SK-N-SH (cell line): ENCODE results near the gene AKT1S1. TPM values are rescaled to one million over a fixed set of nuclear protein-coding genes. Genes with fewer than 3 reads are reported as not detected.

ENCODE experiments used
- CTCF ChIA-PET: fragments of 300-600, 350-600 bp; formaldehyde crosslinking; extraction: SDS; loops from one replicate; lab custom pipeline; 2021; lab: Yijun Ruan, JAX
- POLR2A ChIA-PET: fragments of 350-600 bp; sonication (Branson Sonifier 250); formaldehyde crosslinking; extraction: SDS; loops from one replicate; lab custom pipeline; 2020; ENCODE audit warnings: antibody characterized with exemption, inconsistent platforms; lab: Yijun Ruan, JAX
- DNase-seq: peaks from one replicate; pipeline ENCODE4 v3.0.0; 2012
- H2AFZ ChIP-seq: fragments of 200-600 bp; sonication (generic); 2 replicates; pipeline ENCODE4 v1.8.1; 2016; ENCODE audit warnings: antibody characterized with exemption, mild to moderate bottlenecking, low read depth
- H3F3A ChIP-seq: fragments of 200-600 bp; sonication (generic); replicated peaks from 2 replicates; pipeline ENCODE3; 2016; ENCODE audit warnings: antibody characterized with exemption, mild to moderate bottlenecking; ENCODE audit not compliant: insufficient read depth
- H3K27ac ChIP-seq, 2 experiments: fragments of 200-500 bp in 1 of 2; fragments of 200-600 bp in 1 of 2; sonication (Bioruptor generic) in 1 of 2; sonication (generic), shearing (Covaris generic) in 1 of 2; 2 replicates each; pipeline versions ENCODE4 v1.5.1 to v1.6.1; 2014 to 2016; ENCODE audit warnings: low read depth in 2 of 2, inconsistent platforms in 1 of 2, low read length in 1 of 2, mild to moderate bottlenecking in 1 of 2, mixed read lengths in 1 of 2
- H3K27me3 ChIP-seq: fragments of 200-600 bp; sonication (generic), shearing (Covaris generic); 2 replicates; pipeline ENCODE4 v1.6.1; 2016; ENCODE audit warnings: mixed run types; ENCODE audit not compliant: insufficient read depth
- H3K36me3 ChIP-seq, 2 experiments: fragments of 200-500 bp in 1 of 2; fragments of 200-600 bp in 1 of 2; sonication (Bioruptor generic) in 1 of 2; sonication (generic) in 1 of 2; replicated peaks in 1 of 2; 2 replicates each; pipeline versions ENCODE3 to v1.5.1; 2014 to 2016; ENCODE audit warnings: low read length in 1 of 2, mild to moderate bottlenecking in 1 of 2; ENCODE audit not compliant: insufficient read depth in 2 of 2, control insufficient read depth in 1 of 2
- H3K4me1 ChIP-seq, 2 experiments: fragments of 200-500 bp in 1 of 2; fragments of 200-600 bp in 1 of 2; sonication (Bioruptor generic) in 1 of 2; sonication (generic), shearing (Covaris generic) in 1 of 2; 2 replicates each; pipeline versions ENCODE4 v1.5.1 to v1.6.1; 2014 to 2016; ENCODE audit warnings: low read depth in 1 of 2, low read length in 1 of 2, mixed run types in 1 of 2; ENCODE audit not compliant: insufficient read depth in 2 of 2, control insufficient read depth in 1 of 2
- H3K4me2 ChIP-seq: fragments of 200-600 bp; sonication (generic), shearing (Covaris generic); 2 replicates; pipeline ENCODE4 v1.6.1; 2017; ENCODE audit warnings: mixed run types
- H3K4me3 ChIP-seq, 2 experiments: fragments of 200-500 bp in 1 of 2; fragments of 200-600 bp in 1 of 2; sonication (Bioruptor generic) in 1 of 2; sonication (generic), shearing (Covaris generic) in 1 of 2; 2 replicates each; pipeline versions ENCODE4 v1.5.1 to v1.8.1; 2014 to 2016; ENCODE audit warnings: low read depth in 2 of 2, inconsistent platforms in 1 of 2, low read length in 1 of 2, mild to moderate bottlenecking in 1 of 2, mixed read lengths in 1 of 2, moderate library complexity in 1 of 2
- H3K79me2 ChIP-seq: fragments of 200-600 bp; sonication (generic); 2 replicates; pipeline ENCODE4 v1.8.1; 2017; ENCODE audit warnings: mild to moderate bottlenecking; ENCODE audit not compliant: insufficient read depth
- H3K9ac ChIP-seq: fragments of 200-600 bp; sonication (generic); 2 replicates; pipeline ENCODE4 v1.6.1; 2017; ENCODE audit warnings: mixed run types
- H3K9me2 ChIP-seq: fragments of 200-600 bp; sonication (generic); 2 replicates; pipeline ENCODE4 v1.6.1; 2017; ENCODE audit warnings: mixed run types
- H3K9me3 ChIP-seq: fragments of 200-600 bp; sonication (generic); 2 replicates; pipeline ENCODE4 v1.6.1; 2017; ENCODE audit warnings: mixed run types, mild to moderate bottlenecking, moderate library complexity
- H4K20me1 ChIP-seq: fragments of 200-600 bp; sonication (generic); 2 replicates; pipeline ENCODE4 v1.6.1; 2017; ENCODE audit warnings: mild to moderate bottlenecking, mixed run types; ENCODE audit not compliant: insufficient read depth
- CHD2 ChIP-seq: fragments of 150-350 bp; IDR thresholded peaks from 2 replicates; pipeline ENCODE4 v1.6.1; 2018; ENCODE audit warnings: low read length; ENCODE audit not compliant: partially characterized antibody
- ELF1 ChIP-seq: IDR thresholded peaks from 2 replicates; pipeline ENCODE4 v1.4.0; 2012
- EZH2phosphoT487 ChIP-seq: fragments of 200-600 bp; sonication (generic); IDR thresholded peaks from 2 replicates; pipeline ENCODE4 v1.6.1; 2017; ENCODE audit warnings: low read depth, mixed run types, mild to moderate bottlenecking, antibody characterized with exemption, moderate library complexity, borderline replicate concordance
- FOXJ3 ChIP-seq: sonication (generic); formaldehyde crosslinking; IDR thresholded peaks from 2 replicates; pipeline ENCODE4 v1.5.1; 2020; ENCODE audit warnings: mild to moderate bottlenecking, missing genetic modification reagents
- GABPA ChIP-seq: IDR thresholded peaks from 2 replicates; pipeline ENCODE4 v1.4.0; 2012; ENCODE audit warnings: low read depth, mild to moderate bottlenecking
- MXI1 ChIP-seq: IDR thresholded peaks from 2 replicates; pipeline ENCODE4 v1.6.1; 2012; ENCODE audit warnings: mild to moderate bottlenecking, low read depth, low read length, improper control_type of control experiment
- POLR2AphosphoS5 ChIP-seq: IDR thresholded peaks from 2 replicates; pipeline ENCODE4 v1.6.1; 2012; ENCODE audit warnings: low read depth, low read length
- RFX5 ChIP-seq: IDR thresholded peaks from 2 replicates; pipeline ENCODE4 v1.6.1; 2012; ENCODE audit warnings: mild to moderate bottlenecking, improper control_type of control experiment, low read length
- SIN3A ChIP-seq: IDR thresholded peaks from 2 replicates; pipeline ENCODE4 v1.6.1; 2012; ENCODE audit warnings: low read depth, mild to moderate bottlenecking, low read length, moderate library complexity, borderline replicate concordance
- TAF1 ChIP-seq: IDR thresholded peaks from 2 replicates; pipeline ENCODE4 v1.6.1; 2012; ENCODE audit warnings: low read depth, mild to moderate bottlenecking, low read length, moderate library complexity, borderline replicate concordance
- YY1 ChIP-seq: IDR thresholded peaks from 2 replicates; pipeline ENCODE4 v1.4.0; 2012; ENCODE audit warnings: low read depth, mild to moderate bottlenecking
- WGBS: methylation state at CpG from one replicate; pipeline ENCODE4 v1.1.6; 2017; ENCODE audit warnings: low lambda C conversion rate; 5-methylcytosine and 5-hydroxymethylcytosine counted together
- polyA plus RNA-seq, 3 experiments: library from polyadenylated mRNA; depleted of rRNA; stranded (reverse); fragments of >200 nt; gene quantifications; 2 replicates each; pipeline ENCODE4 v1.2.3, GENCODE V29; 2012
- TF ChIP-seq, protein P1 (sequence below): fragments of 200-600 bp; sonication (generic); IDR thresholded peaks from 2 replicates; pipeline ENCODE4 v1.6.1; 2017; ENCODE audit warnings: antibody characterized with exemption, mild to moderate bottlenecking, moderate library complexity
- TF ChIP-seq, protein P2 (sequence below): IDR thresholded peaks from 2 replicates; pipeline ENCODE4 v1.4.0; 2012; ENCODE audit warnings: low read depth, borderline replicate concordance
- TF ChIP-seq, protein P3 (sequence below): IDR thresholded peaks from 2 replicates; pipeline ENCODE4 v1.4.0; 2012; ENCODE audit warnings: low read depth
- TF ChIP-seq, protein P4 (sequence below): IDR thresholded peaks from 2 replicates; pipeline ENCODE4 v1.6.1; 2012; ENCODE audit warnings: mild to moderate bottlenecking, low read depth, low read length, moderate library complexity
- TF ChIP-seq, protein P5 (sequence below): fragments of 150-350 bp; IDR thresholded peaks from 2 replicates; pipeline ENCODE4 v1.6.1; 2016; ENCODE audit warnings: mild to moderate bottlenecking, low read depth, low read length

Gene AKT1S1
- polyA plus RNA-seq, 1 of the 3 experiments (the other 2 are of a cell fraction): 63.7 TPM

DNA sequence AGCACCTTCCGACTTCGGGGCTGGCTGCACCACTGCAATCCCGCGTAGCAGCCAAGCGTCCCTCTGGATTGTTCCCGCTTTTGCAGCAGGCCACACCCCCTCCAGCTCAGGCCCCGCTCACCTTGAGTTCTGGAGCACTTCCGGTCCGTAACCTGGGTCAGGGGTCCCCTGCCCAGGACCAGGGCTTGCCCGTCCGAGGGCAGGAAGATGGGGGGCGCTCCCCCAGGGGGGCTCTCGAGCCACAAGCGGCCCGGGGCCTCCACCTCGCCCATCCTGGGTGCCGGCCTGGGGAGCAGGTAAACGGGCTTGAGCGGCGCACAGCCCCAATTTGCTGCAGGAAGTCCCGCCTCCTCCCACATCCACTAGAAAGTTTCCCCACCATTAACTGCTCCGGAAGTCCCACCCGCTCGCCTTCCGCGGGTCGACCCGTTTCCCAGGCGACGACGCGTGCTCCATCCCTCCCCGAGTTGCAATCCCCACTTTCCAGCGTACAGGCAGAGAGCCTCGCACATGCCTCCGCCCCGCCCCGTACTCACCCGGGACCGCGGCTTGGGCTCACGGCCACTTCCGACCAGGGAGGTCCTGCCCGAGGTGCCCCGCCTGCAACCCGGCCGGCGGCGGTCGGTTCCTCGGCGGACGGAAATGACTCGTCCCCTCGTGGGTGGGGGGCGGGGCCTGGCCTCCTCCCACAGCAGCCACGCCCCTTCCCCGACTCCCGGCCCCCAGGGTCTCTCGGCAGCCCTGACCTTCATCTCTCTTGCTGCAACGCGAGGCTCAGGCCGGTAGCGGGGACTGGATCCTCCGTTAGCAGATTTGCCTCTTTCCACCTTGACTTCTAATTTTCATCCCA is 10.0 kb downstream of the AKT1S1 start, which contains the start of gene PNKP:
TSS of gene PNKP (minus strand) at position 644 of the 850 bp plus-strand sequence. CDS start at position 272, 372 bp downstream.
- CTCF ChIA-PET: interaction anchor here (1.1 to 1.2 kb wide), 2 partner anchors 16 to 195 kb away, joined by 3 to 5 read pairs; partner anchors contain the start of gene PTOV1

More for the DNA sequence above, 10.0 kb downstream of the AKT1S1 start, which contains the start of gene PNKP:
- H3K79me2 ChIP-seq: peaks cover 52% of the 10 kb centered on the region
- no peaks in the 10 kb centered on the region for H3K27me3 ChIP-seq
- no peaks in the 10 kb centered on the region for H3K9me2 ChIP-seq
- peak; percentile 92 for DNase-seq
- peaks cover 19 to 35% of the 10 kb centered on the region in 2 experiments for H3K36me3 ChIP-seq
- peaks cover 19% of the 10 kb centered on the region for H4K20me1 ChIP-seq
- POLR2A ChIA-PET: interaction anchor here (1.3 to 3.5 kb wide), 3 partner anchors 11 to 17 kb away, joined by 9 to 22 read pairs (median 10); partner anchors contain the start of genes AKT1S1, PTOV1 and TBC1D17
- H3K4me1 ChIP-seq: peaks cover 33 to 51% of the 10 kb centered on the region in 2 experiments; a peak in 3 of 4 replicates
- H3K4me3 ChIP-seq: peak within 1 kb of the TSS; percentile 90 to 91
- H3K9me3 ChIP-seq: no peaks in the 10 kb centered on the region
- peak within 1 kb of the TSS; percentile 83 for H3K9ac ChIP-seq
- H3K27ac ChIP-seq: peak within 1 kb of the TSS; percentile 96 to 97
- peak within 1 kb of the TSS; percentile 96 for H3K4me2 ChIP-seq
- TF ChIP-seq ELF1 (peak; percentile 66), RFX5 (peak; percentile 28; the same call in 1 of the 2 replicates), SIN3A (peak; percentile 78; the same call in 1 of the 2 replicates), FOXJ3 (CRISPR knock-in tag) (peak; percentile 25; the same call in 1 of the 2 replicates), EZH2phosphoT487 (no peak), TAF1 (0 out of 2 replicates have a peak, but pooled peaks have one; percentile 22), MXI1 (peak; percentile 92), YY1 (peak; percentile 47; the same call in 1 of the 2 replicates), CHD2 (peak; percentile 6), POLR2AphosphoS5 (peak; percentile 62), GABPA (peak; percentile 93)
- TF ChIP-seq, protein P1, sequence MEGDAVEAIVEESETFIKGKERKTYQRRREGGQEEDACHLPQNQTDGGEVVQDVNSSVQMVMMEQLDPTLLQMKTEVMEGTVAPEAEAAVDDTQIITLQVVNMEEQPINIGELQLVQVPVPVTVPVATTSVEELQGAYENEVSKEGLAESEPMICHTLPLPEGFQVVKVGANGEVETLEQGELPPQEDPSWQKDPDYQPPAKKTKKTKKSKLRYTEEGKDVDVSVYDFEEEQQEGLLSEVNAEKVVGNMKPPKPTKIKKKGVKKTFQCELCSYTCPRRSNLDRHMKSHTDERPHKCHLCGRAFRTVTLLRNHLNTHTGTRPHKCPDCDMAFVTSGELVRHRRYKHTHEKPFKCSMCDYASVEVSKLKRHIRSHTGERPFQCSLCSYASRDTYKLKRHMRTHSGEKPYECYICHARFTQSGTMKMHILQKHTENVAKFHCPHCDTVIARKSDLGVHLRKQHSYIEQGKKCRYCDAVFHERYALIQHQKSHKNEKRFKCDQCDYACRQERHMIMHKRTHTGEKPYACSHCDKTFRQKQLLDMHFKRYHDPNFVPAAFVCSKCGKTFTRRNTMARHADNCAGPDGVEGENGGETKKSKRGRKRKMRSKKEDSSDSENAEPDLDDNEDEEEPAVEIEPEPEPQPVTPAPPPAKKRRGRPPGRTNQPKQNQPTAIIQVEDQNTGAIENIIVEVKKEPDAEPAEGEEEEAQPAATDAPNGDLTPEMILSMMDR: no peak
- TF ChIP-seq, protein P2, sequence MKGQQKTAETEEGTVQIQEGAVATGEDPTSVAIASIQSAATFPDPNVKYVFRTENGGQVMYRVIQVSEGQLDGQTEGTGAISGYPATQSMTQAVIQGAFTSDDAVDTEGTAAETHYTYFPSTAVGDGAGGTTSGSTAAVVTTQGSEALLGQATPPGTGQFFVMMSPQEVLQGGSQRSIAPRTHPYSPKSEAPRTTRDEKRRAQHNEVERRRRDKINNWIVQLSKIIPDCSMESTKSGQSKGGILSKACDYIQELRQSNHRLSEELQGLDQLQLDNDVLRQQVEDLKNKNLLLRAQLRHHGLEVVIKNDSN: peak; percentile 40; the same call in 1 of the 2 replicates
- TF ChIP-seq, protein P3, sequence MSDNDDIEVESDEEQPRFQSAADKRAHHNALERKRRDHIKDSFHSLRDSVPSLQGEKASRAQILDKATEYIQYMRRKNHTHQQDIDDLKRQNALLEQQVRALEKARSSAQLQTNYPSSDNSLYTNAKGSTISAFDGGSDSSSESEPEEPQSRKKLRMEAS: peak; percentile 75
- TF ChIP-seq, protein P4, sequence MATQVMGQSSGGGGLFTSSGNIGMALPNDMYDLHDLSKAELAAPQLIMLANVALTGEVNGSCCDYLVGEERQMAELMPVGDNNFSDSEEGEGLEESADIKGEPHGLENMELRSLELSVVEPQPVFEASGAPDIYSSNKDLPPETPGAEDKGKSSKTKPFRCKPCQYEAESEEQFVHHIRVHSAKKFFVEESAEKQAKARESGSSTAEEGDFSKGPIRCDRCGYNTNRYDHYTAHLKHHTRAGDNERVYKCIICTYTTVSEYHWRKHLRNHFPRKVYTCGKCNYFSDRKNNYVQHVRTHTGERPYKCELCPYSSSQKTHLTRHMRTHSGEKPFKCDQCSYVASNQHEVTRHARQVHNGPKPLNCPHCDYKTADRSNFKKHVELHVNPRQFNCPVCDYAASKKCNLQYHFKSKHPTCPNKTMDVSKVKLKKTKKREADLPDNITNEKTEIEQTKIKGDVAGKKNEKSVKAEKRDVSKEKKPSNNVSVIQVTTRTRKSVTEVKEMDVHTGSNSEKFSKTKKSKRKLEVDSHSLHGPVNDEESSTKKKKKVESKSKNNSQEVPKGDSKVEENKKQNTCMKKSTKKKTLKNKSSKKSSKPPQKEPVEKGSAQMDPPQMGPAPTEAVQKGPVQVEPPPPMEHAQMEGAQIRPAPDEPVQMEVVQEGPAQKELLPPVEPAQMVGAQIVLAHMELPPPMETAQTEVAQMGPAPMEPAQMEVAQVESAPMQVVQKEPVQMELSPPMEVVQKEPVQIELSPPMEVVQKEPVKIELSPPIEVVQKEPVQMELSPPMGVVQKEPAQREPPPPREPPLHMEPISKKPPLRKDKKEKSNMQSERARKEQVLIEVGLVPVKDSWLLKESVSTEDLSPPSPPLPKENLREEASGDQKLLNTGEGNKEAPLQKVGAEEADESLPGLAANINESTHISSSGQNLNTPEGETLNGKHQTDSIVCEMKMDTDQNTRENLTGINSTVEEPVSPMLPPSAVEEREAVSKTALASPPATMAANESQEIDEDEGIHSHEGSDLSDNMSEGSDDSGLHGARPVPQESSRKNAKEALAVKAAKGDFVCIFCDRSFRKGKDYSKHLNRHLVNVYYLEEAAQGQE: 0 out of 2 replicates have a peak, but pooled peaks have one; percentile 25
- TF ChIP-seq, protein P5, sequence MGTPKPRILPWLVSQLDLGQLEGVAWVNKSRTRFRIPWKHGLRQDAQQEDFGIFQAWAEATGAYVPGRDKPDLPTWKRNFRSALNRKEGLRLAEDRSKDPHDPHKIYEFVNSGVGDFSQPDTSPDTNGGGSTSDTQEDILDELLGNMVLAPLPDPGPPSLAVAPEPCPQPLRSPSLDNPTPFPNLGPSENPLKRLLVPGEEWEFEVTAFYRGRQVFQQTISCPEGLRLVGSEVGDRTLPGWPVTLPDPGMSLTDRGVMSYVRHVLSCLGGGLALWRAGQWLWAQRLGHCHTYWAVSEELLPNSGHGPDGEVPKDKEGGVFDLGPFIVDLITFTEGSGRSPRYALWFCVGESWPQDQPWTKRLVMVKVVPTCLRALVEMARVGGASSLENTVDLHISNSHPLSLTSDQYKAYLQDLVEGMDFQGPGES: no peak
- peaks cover 21% of the 10 kb centered on the region for H3F3A ChIP-seq
- WGBS: 1% methylated on average over 21 of the region's 65 CpGs
- H2AFZ ChIP-seq: peak within 1 kb of the TSS; percentile 85; the same call in 1 of the 2 replicates
